HG03095 (cell line): ENCODE measurements around the gene CYP2U1.

Experiments
- ATAC-seq: cut with Tn5 transposase; IDR thresholded peaks from one replicate; pipeline ENCODE4 v1.9.1; 2021; ENCODE audit warnings: moderate library complexity; ENCODE audit not compliant: unreplicated experiment

The CYP2U1 gene

DNA sequence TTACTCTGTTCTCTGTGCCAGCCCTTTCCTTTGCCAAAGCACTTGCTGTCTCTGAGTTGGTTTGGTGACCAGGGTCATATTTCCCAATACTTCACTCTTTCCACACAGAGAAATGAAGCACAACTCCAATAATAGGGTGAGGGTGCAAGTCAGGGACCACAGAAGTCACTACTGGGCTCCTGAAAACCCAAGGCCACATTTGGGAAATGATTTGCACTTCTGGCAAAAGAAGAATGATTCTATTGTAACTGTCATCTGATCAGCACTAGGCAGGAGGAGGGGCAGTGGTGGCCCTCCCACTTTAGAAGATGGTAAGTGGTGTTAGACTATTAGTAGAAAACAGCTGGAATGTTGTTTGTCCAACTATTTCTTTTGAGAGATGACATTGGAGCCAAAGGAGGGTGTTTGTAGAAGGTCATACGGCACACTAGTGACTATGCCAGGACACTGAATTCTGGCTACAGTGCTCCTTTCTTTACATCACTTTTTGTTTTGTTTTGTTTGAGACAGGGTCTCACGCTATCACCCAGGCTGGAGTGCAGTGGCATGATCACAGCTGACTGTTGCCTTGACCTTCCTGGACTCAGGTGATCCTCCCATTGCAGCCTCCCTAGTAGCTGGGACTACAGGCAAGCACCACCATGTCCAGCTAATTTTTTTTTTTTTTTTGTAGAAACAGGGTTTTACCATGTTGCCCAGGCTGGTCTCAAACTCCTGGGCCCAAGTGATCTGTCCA, 47.5 kb downstream of the CYP2U1 start:
- ATAC-seq: no peak

DNA sequence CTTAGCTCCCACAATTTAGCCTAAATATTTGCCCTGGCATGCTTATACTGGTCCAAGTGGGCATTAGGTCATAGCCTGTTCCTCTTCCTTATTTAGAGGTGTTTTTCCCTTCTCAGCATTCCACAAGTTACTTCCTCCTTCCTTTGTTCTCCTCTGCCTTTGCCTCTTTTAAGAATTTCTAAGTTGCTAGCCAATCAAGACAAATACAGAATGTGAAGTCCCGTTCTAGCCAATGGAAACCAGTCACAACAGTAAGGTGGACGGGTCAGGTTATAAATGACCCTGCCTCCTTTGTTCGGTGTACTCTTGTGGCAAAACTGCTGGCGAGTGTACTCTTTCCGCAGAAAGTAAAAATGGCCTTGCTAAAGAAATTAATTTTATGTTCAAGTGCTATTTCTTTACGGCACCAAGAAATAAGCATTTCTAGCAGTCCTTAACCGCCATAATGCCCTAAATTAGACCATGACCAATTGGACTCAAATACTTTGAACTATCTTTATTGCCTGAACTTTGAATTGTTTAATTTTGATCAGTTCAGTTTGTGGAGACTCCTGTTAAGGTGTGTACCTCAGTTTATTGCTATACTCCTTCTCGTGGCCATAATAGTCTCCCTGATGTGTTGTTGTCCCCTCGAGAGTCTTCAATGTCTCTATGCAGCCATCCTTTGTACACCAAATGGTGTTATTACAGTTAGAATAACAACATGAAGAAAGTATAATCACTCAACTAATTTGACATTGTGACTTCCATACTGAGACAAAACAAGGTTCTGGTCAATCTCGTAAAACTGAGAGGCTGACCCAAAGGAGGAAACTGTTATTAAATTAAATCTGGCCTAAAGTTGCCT, 56.8 kb downstream of the CYP2U1 start:
- no peak for ATAC-seq

DNA sequence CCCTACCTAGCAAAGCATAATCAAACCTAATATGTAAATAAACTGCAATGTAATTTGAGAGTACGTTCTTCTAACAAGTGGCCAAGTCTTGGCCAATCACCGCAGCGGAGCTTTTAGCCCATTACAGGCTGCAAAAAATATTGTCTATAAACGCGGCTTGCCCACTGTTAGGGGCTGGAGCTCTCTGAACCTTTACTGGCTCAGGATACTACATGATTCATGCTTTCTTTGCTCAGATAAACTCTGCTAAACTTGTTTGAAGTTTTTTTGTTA, 57.4 kb downstream of the CYP2U1 start:
- no peak for ATAC-seq

DNA sequence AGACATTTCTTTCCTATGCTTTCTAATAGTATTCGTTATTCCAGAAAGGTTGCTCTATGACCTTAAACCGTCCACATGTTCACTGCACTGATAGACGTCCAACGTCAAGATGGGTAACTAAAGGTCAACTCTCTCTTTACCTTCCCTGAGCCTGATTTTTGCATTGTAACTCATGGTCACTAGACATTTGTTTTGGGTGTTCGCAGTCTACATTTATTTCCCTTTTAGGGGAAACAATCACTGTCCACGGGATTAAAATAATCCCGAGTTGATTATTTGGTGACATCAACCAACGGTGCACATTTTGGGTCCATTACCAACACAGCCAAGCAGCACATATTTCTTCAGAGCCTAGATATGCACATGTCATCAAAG, 57.8 kb downstream of the CYP2U1 start:
- no peak for ATAC-seq

GRCh38 chr4:107989537-107990386, 58.4 kb downstream of the CYP2U1 start, which contains the start of gene HADH:
Gene HADH, plus strand, starts transcription at chr4:107989889. Its CDS starts 44 bp downstream, at chr4:107989933.
- peak; percentile 93 for ATAC-seq

- no peak for ATAC-seq
Observed at GRCh38 chr4:107991945-107992630, 60.7 kb downstream of the CYP2U1 start.

GRCh38 chr4:107993969-107994368, 62.6 kb downstream of the CYP2U1 start:
- peak; percentile 41 for ATAC-seq

- ATAC-seq: no peak
Observed at GRCh38 chr4:107994894-107995293, 63.5 kb downstream of the CYP2U1 start.

GRCh38 chr4:107996949-107997788, 65.8 kb downstream of the CYP2U1 start:
- ATAC-seq: no peak

- ATAC-seq: no peak
Observed at GRCh38 chr4:107997794-107998193, 66.4 kb downstream of the CYP2U1 start.

DNA sequence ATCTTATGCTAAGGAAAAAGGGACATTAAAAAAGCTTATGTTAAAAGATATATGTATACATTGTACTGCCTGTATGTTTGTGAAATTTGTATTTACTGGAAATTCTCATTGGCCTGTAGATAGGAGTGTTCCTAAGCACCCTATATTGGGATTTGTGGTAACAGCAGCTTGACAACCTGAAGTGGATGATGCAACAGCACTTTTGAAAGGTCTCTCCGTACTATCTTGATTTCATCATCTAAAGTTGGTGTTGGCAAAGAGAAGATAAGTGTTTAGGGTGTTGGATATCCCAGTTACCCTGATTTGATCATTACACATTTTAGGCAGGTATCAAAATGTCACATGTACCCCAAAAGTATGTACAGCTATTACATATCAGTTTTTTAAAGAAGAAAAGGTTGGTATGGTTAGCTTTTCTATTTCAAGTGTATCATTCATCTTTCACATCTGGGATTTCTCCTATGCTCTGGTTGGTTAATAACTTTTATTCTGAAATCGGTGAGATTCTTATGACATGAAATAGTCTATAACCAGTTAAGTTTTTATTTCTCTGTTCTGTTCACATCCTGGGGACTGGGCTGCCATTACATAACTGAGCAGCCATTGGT, 68.7 kb downstream of the CYP2U1 start:
- no peak for ATAC-seq

DNA sequence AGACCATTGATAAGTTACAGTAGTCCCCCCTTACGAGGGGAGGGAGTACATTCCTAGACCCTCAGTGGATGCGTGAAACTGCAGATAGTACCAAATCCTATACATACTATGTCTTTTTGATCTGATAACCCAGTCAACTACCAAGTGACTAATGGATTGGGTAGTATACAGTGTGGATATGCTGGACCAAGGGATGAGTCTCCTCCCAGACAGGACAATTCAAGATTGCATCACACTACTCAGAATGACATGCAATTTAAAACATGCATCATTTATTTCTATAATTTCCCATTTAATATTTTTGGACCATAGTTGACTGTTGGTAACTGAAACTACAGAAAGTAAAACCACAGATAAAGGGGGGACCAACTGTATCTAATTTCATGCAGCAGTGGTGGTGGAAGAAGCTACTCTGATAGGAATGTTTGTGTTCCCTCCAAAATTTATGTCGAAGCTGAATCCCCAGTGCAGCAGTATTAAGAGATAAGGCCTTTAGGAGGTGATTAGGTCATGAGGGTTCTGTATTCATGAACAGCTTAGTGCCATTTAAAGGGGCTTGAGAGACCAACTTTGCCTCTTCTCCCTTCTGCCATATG, 70.3 kb downstream of the CYP2U1 start:
- no peak for ATAC-seq
